ENCODE results near the gene PLCB1.
"Not testable (repeated sequence)": the region's sequence is repeated elsewhere in the genome, so short reads cannot be mapped to it uniquely, and the experiment has no call there.

PLCB1 gene

GRCh38 chr20:8432435-8433148 lies 300.5 kb downstream of the PLCB1 start:
- DNase-seq (ENCODE audit: low read depth in 2 of 2, low spot score in 1 of 2), result no peak

DNA sequence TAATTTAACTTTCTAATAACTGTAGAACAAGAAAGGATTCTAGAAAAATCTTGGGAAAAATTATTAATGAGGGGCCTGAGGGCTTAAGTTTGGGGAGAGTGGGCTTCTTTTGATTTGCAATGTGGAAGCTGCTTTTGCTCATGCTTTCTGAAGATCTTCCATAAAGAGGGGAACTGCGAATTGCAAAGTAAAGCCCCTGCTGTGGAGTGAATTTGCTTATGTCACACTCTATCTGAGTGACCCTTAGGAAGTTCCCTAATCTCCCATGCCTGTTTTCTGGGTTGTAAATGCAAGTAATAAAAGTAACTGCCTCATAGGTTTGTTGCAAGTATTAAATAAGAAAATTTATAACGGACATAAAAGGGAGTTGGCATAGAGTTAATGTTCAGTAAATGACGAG lies 301.2 kb downstream of the PLCB1 start:
- DNase-seq (ENCODE audit: low read depth in 2 of 2, low spot score in 1 of 2), result no peak

- DNase-seq (ENCODE audit: low read depth in 2 of 2, low spot score in 1 of 2), result no peak
Measured at GRCh38 chr20:8434326-8434876, 302.3 kb downstream of the PLCB1 start.

- no peak for DNase-seq (ENCODE audit: low read depth in 2 of 2, low spot score in 1 of 2)
Measured at GRCh38 chr20:8435285-8436035, 303.4 kb downstream of the PLCB1 start.

DNA sequence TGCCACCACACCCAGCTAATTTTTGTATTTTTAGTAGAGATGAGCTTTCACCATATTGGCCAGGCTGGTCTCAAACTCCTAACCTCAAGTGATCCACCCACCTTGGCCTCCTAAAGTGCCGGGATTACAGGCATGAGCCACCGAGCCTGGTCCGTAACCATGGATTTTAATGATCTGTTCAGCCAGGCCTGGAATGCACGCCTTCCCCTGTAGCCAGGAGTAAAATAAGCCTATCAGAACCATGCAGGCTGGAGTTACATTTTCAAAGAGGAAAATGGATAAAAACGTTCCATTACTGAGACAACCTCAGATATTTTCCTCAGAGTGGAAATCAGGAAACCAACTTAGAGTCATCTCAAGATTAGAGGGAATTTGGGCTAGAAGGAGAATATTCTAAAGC lies 304.9 kb downstream of the PLCB1 start:
- DNase-seq (ENCODE audit: low read depth in 2 of 2, low spot score in 1 of 2), result not testable (repeated sequence)

GRCh38 chr20:8438748-8439147 lies 306.7 kb downstream of the PLCB1 start:
- DNase-seq (ENCODE audit: low read depth in 2 of 2, low spot score in 1 of 2), result no peak

DNA sequence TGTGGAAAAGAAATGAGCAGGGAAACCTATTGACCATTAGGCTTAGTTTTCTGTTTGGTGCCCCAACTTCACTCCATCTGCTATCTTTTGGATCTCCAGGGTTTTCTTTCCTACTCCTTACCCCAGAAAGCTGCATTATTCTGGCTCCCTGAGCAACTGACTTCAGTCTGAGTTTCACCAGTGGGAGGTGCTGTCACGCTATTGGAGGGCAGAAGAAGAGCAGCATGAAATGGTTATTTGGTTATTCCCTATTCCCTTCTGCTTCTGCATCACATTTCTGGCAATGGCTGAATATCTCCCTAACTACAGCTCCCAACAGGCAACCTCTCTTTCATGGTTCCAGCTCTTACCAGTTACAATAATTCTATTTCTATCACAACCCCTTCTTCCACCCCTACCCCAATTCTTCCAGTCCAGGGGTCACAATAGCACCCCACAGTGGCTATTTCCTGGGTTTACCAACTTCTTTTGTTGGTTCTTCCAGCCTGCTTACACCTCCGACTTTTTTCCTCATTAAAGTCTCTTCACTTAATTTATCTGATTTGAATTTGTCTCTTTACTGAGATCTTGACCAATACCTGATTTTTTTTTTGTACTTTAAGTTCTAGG lies 311.5 kb downstream of the PLCB1 start:
- no peak for DNase-seq (ENCODE audit: low read depth in 2 of 2, low spot score in 1 of 2)

DNA sequence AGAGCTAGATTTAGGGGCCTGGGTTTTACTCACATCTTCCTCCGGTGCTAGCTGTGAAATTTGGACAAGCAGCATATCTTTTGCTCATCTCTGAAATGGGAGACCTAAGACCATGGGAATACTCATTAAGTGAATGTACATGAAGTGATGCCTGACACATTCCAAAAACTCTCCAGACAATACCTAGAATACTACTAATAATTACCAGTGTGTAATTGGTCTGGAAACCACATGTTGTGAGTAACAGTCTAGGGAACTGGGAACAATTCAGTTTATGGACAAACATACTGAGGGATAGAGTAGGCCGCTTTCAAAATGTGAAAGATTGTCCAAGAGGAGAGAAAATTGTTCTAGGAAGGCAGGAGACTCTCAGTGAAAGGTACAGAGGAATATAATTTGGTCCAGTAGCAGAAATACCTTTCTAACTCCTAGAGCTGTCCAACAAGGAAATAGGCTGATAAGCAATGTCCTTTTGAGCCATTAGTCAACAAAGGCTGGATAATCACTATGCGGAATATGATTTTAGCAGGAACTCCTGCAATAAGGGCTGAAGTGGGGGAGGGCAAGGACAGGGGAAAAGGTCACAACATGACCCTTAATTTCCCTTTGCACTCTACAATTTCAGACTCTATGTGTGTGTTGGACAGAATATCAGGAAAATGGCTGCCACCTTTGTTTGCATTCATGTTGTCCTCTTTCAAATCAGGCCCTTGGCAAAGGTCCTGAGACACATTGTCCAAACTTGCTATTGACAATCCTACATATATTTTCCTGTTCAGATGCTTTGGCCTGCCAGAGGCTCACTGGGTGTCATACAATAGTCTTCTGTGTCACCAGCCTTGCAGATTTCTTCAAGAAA lies 315.4 kb downstream of the PLCB1 start:
- no peak for DNase-seq (ENCODE audit: low read depth in 2 of 2, low spot score in 1 of 2)

GRCh38 chr20:8449123-8449522 lies 317.1 kb downstream of the PLCB1 start:
- no peak for DNase-seq (ENCODE audit: low read depth in 2 of 2, low spot score in 1 of 2)

DNA sequence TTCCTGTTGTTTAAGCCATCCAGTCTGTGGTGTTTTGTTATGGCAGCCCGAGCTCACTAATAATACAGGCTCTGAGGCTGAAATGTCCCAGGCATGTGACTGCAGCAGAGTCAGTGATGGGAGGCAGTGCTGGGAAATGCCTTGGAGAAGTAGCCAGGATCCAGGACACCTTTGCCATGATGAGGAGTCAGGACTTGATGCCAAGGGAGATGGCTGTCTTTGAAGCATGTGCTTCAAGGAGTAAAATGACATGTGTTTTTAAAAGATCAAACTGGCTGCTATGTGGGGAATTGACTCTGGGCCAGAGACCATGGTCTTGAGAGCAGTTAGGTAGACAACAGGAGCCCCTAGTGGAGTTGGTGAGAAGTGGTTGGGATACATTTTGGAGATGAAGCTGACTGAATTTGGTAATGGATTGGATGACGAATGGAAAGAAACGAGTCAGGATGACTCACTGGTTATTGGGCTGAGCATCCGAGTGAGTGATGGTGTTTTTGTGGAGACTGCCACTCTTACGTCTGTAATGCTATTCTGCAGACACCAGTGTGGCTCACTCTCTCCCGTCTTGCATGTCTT lies 322.2 kb downstream of the PLCB1 start:
- DNase-seq (ENCODE audit: low read depth in 2 of 2, low spot score in 1 of 2), result no peak

- no peak for DNase-seq (ENCODE audit: low read depth in 2 of 2, low spot score in 1 of 2)
Measured at GRCh38 chr20:8456765-8457164, 324.7 kb downstream of the PLCB1 start.

DNA sequence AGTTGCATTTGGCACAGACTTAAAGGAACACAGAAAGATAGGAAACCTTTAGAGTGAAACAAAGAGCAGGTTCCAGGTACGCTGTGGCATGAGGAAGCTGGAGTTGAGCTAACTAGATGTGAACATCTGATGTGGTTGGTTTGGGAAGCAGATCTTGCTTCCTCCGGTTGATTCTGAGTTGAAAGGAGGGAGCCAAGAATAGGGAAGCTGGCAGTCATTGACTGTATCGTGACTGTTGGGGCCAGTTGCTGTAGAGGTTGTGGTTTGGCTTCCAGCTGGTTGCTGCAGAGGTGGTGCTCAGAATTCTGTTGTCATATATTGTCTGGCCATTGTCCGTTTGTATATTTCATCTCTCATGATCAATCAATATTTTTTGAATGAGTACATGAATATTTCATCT lies 325.9 kb downstream of the PLCB1 start:
- no peak for DNase-seq (ENCODE audit: low read depth in 2 of 2, low spot score in 1 of 2)

DNA sequence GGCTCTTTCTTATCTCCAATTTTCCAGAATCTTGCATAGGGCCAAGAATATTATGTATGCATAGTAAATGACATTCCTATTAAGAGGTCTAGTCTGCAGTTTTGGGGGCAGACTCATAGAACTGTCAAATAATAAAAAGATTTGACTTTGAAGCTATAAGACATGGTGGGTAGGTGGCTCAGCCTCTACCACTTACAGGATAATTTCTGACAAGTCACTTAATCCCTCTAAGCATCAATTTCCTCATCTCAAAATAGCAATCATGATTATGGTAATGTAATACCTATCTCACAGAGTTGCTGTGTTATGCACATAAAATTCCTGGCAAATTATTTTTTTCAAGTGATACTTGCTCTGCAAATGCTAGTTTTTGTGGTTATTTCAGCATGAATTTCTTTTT lies 329.1 kb downstream of the PLCB1 start:
- no peak for DNase-seq (ENCODE audit: low read depth in 2 of 2, low spot score in 1 of 2)

- DNase-seq (ENCODE audit: low read depth in 2 of 2, low spot score in 1 of 2), result no peak
Measured at GRCh38 chr20:8464368-8464767, 332.3 kb downstream of the PLCB1 start.

GRCh38 chr20:8466781-8467180 lies 334.7 kb downstream of the PLCB1 start:
- DNase-seq (ENCODE audit: low read depth in 2 of 2, low spot score in 1 of 2), result not testable (repeated sequence)

GRCh38 chr20:8470156-8470555 lies 338.1 kb downstream of the PLCB1 start:
- DNase-seq (ENCODE audit: low read depth in 2 of 2, low spot score in 1 of 2), result no peak

DNA sequence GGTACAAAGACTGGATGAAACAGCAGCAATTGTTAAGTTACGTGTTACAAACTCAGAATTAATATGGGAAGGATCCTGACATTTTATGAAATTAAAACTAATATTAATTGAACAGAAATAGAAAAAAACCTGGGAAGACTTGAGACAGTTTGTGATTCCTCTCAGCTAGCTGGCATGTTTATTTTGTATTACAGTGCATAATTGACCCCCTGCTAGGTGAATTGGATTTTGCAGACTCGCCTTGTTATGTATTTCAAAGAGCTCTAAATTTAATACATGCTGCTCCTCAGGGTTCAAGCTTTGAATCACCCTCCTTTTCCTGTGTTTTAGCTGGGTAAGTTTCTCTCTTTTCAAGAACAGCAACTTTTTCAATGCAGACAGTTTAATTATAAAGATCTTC lies 339.4 kb downstream of the PLCB1 start:
- no peak for DNase-seq (ENCODE audit: low read depth in 2 of 2, low spot score in 1 of 2)

DNA sequence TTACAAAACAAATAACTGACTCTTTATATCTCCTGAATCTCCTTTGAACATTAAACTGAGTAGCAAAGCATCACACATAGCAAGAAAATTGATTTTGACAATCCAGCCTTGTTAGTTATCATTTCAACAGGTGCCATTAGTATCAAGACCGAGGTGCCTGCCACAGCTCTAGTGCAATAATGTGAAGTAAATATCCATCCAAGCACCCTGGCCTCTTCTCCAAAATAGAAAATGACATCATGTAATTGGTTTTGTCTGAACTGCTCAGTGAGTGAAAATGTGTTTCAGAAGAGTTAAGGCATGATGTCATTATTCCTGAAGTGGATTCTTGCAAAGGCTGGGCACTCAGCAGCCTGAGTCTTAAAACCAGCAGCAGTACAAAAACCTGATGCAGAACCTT lies 341.4 kb downstream of the PLCB1 start:
- DNase-seq (ENCODE audit: low read depth in 2 of 2, low spot score in 1 of 2), result no peak

GRCh38 chr20:8474027-8474668 lies 342.1 kb downstream of the PLCB1 start:
- no peak for DNase-seq (ENCODE audit: low read depth in 2 of 2, low spot score in 1 of 2)

DNA sequence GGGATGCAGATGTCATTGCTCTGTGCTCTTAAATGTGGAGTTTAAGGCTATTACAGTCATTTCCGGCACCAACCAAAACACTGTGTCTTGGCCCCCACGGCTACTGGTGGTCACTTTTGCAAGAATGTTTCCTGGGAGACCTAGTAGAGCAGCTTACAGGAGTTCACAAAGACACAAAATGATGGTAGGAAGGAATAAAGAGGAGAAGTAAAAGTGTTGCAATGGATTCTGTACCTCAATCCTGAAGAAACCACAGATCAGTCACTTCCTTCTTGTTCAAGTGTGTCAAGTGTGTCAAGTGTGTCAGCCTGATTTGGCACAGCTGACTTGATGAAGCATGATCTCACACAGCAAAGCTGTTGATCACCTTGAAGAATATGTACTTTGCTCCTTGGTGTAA lies 344.0 kb downstream of the PLCB1 start:
- DNase-seq (ENCODE audit: low read depth in 2 of 2, low spot score in 1 of 2), result no peak

Data from stimulated activated CD8-positive, alpha-beta memory T cell treated with anti-CD3 and anti-CD28 coated beads, Interleukin-4, amount 100 ng/mL, for 1 hour (primary cell).